ENCODE measurements around the gene WNK1. TPM values are rescaled to one million over a fixed set of nuclear protein-coding genes. Genes with fewer than 3 reads are reported as not detected.

Gene WNK1
- total and polyA plus RNA-seq, 2 of the 8 experiments (the other 6 are each of a cell fraction or from before 2014, with no cell fraction given): 88.2 to 157 TPM

DNA sequence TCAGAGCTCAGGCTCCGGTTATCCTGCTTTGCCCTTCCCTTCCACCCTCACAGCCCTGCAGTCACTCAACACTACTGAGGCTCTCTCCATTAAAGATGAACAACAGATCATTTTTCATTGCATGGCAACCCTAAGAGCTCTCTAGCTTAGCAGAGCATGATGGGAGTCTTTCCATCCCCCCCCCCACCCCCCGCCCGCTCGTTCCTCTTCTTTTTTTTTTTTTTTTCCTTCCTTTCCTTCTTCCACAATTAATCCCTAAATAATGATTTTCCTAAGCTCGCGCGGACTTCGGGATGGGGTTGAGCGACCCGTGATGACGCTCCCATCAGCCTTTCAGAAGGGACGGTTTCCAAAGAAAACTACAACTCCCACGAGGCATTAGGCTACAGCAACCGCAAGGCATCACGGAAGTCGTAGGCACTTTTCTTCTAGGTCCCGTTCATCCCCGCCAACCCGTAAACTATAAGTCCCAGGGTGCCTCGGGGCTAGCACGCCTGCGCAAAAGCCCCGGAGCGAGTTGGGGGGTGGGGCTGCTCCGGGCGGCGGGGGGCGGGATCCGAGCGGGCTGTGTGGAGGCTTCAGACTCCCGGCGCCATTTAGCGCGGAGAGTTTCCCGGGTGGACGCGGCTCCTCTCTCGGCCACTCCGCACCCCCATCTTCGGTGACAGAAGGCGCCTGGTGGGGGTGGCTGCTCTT, at the start of gene WNK1 (continued):
- no peak for TF ChIP-seq SUZ12 (IDR thresholded peaks at IDR 0.05; ENCODE audit: low read length)
- no peak for TF ChIP-seq POU5F1 (IDR thresholded peaks at IDR 0.05; ENCODE audit: low read depth, low read length)
- TF ChIP-seq CREB1 (IDR thresholded peaks at IDR 0.05): peak; percentile 92
- TF ChIP-seq SIN3A (conservative IDR thresholded peaks at IDR 0.05 in 1 of 2, IDR thresholded peaks at IDR 0.05 in 1 of 2; ENCODE audit: low read depth in 1 of 2, low read length in 2 of 2): peak; percentile 23 to 67; a peak in 2 of 4 replicates
- TF ChIP-seq BACH1 (IDR thresholded peaks at IDR 0.05; ENCODE audit: low read length): no peak
- TF ChIP-seq SIX5 (IDR thresholded peaks at IDR 0.05; ENCODE audit: low read depth, low read length): peak; percentile 99
- no peak for TF ChIP-seq SAP30 (IDR thresholded peaks at IDR 0.05; ENCODE audit: insufficient read depth, insufficient replicate concordance, low read length)
- peak; percentile 4 for TF ChIP-seq KDM4A (IDR thresholded peaks at IDR 0.05; ENCODE audit: low read depth, low read length, severe bottlenecking)
- no peak for TF ChIP-seq GTF2F1 (IDR thresholded peaks at IDR 0.05; ENCODE audit: borderline replicate concordance, low read depth, low read length)
- peak; percentile 87 for TF ChIP-seq TAF1 (IDR thresholded peaks at IDR 0.05; ENCODE audit: low read depth, low read length)
- TF ChIP-seq POLR2A (IDR thresholded peaks at IDR 0.05; ENCODE audit: control extremely low read depth in 1 of 2, low read depth in 2 of 2, low read length in 2 of 2): peak in 1 of 2 experiments; percentile 42; a peak in 2 of 3 replicates
- TF ChIP-seq CHD2 (IDR thresholded peaks at IDR 0.05; ENCODE audit: low read length): no peak
- no peak for TF ChIP-seq BCL11A (IDR thresholded peaks at IDR 0.05; ENCODE audit: low read depth in 2 of 2, low read length in 2 of 2)
- no peak for TF ChIP-seq RNF2 (IDR thresholded peaks at IDR 0.05; ENCODE audit: borderline replicate concordance, low read depth, low read length, missing control alignments, poor library complexity, severe bottlenecking)
- TF ChIP-seq TEAD4 (IDR thresholded peaks at IDR 0.05; ENCODE audit: low read depth, low read length): no peak
- 0 out of 2 replicates have a peak, but pooled peaks have one; percentile 13 for TF ChIP-seq NRF1 (IDR thresholded peaks at IDR 0.05; ENCODE audit: low read depth, low read length)
- no peak for TF ChIP-seq TCF12 (IDR thresholded peaks at IDR 0.05; ENCODE audit: low read depth, low read length)
- no peak for TF ChIP-seq FOSL1 (IDR thresholded peaks at IDR 0.05; ENCODE audit: insufficient read depth, low read depth, low read length)
- peak; percentile 67 for TF ChIP-seq TAF7 (optimal IDR thresholded peaks at IDR 0.05; ENCODE audit: borderline replicate concordance, low read depth, low read length)
- TF ChIP-seq, protein P1, sequence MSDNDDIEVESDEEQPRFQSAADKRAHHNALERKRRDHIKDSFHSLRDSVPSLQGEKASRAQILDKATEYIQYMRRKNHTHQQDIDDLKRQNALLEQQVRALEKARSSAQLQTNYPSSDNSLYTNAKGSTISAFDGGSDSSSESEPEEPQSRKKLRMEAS (IDR thresholded peaks at IDR 0.05): no peak
- 0 out of 2 replicates have a peak, but pooled peaks have one; percentile 8 for TF ChIP-seq SP1 (IDR thresholded peaks at IDR 0.05; ENCODE audit: low read depth, low read length)
- no peak for TF ChIP-seq JUND (IDR thresholded peaks at IDR 0.05; ENCODE audit: low read length)
- TF ChIP-seq POLR2AphosphoS5 (IDR thresholded peaks at IDR 0.05; ENCODE audit: low read depth, low read length): peak; percentile 61
- TF ChIP-seq ZNF274 (IDR thresholded peaks at IDR 0.05; ENCODE audit: borderline replicate concordance, extremely low read depth, low read length): no peak
- no peak for TF ChIP-seq SP2 (IDR thresholded peaks at IDR 0.05; ENCODE audit: low read length)
- 0 out of 2 replicates have a peak, but pooled peaks have one; percentile 21 for TF ChIP-seq SRF (IDR thresholded peaks at IDR 0.05; ENCODE audit: low read depth, low read length)

Measured in H1 (cell line).